GM19099 (cell line): ENCODE measurements around the gene AQP12A.

Experiments
- POLR2A ChIP-seq: IDR thresholded peaks from 3 replicates; pipeline ENCODE4 v1.6.1; 2011; ENCODE audit warnings: low read depth; ENCODE audit not compliant: insufficient read length; ENCODE audit errors: extremely low read depth

Gene AQP12A

DNA sequence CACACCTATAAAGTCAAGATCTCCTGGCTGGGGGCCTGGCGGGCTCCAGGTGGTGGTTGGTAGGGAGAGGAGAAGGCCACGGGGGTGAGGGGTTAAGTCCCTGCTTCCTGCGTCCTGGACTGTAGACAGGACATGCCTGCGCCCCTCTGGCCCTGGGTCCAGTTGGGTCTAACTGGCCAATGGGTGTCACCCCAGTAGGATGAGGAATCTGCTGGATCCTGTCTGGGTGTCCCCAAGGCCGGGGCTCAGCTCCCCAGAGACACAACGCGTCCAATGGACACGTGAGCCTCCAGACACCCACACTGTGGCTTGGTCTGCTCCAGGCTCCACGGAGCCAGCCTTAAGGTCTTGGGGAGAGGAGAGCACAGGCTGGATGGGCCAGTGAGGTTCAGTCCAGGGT, 19.6 kb downstream of the AQP12A start:
- TF ChIP-seq POLR2A = no peak

DNA sequence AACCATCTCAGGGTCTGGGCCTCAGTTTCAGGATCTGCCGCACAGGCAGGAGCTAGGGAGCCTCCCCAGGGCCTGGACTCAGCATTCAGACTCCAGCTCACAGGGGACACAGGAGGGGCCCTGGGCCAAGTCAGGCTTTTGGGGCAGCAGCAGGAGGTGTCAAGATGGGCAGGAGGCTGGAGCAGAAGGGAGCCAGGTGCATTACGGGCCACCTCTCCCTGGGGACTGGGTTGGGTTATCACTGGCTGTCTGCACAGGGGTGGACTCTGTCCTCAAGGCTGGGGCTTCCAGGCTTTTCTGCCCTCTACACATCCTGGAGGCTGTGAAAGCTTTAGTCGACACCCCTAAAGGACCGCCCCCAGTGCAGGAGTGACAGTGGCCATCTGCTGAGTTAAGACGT, 20.0 kb downstream of the AQP12A start:
- TF ChIP-seq POLR2A = no peak

DNA sequence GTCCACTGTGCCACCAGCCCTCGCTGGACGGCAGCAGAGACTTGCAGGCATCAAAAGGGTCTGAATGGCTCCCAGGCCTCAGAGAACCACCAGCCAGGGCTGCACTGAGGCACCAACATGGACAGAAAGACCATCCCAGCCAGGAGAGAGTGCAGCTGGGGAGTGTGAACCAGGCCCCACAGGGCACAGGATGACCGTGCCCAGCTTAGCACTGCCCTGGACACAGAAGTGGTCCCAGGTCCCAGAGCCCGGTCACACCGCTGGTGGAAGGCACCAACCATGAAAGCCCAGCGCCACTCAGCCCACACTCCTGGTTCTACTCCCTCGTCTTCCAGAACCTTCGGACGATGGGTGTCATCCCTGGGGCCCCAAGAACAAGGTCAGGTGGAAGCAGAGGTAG, 20.5 kb downstream of the AQP12A start:
- TF ChIP-seq POLR2A = no peak

DNA sequence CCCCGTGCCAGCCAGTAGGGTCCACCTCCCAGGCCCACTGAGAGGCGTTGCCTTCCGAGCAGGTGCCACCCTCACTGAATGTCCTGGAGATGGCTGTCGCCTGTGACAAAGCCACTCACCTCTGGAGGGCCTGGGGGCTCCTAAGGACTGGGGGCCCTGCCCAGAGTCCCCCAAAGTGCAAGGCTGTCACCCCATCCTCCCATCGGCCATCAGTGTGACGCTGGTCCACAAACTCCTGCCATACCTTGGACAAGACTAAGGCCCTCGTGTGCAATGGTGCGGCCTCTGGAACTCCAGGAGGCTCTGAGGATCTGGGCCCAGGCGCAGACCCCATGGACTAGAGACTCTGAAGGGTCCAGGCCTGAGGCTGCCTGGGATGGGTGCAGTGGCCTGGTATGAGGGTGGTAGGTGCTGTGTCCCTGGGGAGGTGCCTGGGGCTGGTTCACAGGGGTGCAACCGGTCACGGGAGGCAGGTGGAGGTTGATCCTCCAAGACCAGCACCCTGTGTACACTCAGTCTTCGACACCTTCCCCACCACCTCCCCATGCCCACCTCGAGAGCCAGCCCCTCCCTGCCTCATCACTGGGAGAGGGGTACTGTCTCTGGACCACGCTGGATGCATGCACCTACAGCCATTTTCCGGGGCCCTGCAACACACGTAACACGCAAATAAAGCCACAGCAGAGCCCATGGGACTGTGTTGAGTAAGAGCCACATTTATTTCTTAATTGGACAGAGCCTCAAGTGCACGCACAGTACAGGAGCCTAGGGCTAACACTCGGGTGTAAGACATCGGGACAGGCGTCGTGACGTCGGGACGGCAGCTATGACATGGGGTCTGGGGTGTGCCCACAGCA, 21.6 kb downstream of the AQP12A start:
- no peak for TF ChIP-seq POLR2A

DNA sequence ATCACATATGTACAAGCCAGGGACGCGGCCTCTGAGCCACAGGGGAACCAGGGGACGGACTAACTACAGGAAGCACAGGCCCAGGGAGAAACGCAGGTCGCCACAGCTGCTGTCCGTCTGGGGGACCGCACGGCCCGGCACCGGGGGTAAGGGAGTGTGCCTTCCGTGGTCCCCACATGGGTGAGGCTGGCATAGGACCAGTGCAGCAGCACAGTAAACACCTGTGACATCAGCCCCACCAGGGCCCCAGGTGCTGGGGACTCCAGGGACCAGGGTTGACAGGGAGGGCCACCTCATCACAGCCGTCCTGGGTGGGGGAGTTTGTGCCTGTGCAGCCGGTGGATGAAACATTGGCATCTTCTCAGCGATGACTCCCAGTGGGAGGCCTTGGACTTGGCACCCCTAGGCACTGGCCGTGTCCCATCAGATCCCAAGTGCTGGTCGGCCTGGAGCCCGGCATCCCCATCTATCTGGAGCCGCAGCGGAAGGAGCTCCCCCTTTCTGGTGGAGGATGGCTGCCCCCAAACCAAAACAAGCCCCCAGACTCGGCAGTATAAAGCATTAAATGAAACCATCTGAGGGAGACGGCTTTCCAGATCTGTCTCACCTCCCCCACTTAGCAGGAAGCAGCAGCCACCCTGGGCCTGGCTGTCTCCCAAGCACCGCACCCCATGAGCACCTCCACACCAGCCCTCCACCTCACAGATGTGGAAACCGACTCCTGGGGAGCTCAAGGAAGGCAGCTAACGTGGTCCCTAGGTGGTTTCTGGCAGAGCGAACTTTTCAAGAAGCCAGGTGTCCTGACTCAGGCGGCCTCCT, 22.5 kb downstream of the AQP12A start:
- no peak for TF ChIP-seq POLR2A

DNA sequence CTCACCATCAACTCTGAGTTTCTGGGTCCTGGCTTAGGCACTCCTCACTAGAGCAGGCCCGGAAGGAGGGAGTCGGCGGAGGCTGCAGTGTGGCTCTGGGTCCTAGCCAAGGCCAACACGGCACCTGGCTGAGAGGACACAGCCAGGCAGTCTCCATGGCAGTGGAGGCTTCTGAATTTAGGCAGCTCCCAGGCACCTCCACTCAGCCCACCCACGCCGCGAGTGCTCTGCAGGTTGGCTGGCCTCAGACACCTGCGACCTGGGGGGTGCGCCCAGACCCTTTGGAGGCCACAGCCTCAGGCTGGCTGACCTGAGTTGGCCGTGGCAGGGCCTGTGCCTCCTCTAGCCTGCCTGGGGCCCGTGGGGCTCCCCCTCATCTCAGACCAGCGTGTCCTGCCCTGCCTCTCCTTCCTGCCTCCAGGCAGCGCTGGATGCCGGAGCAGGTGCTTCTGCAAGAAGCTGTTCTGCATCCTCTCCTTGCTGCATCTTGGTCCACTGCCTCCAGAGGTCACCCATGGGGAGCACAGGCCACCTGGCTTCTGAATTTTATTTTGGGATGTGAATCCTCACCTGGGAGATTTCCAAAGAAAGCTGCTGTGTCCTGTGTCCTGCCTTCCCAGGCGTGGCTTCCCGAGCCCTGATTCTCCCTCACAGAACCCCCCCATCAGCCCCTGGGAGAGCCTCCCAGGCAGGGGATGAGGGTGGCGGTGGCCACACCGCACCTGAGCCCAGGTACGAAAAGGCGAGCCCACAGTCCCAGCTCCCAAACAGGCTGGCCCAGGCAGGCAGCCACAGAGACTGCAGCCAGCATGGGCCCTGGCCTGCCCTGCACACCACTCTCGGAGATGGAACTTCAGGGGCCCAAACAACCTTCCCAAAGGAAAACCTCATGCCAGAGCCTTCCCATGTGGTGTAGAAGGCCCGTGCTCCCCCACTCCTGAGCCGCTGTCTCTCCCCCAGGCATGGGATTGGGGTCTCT, 23.4 kb downstream of the AQP12A start:
- TF ChIP-seq POLR2A = no peak

DNA sequence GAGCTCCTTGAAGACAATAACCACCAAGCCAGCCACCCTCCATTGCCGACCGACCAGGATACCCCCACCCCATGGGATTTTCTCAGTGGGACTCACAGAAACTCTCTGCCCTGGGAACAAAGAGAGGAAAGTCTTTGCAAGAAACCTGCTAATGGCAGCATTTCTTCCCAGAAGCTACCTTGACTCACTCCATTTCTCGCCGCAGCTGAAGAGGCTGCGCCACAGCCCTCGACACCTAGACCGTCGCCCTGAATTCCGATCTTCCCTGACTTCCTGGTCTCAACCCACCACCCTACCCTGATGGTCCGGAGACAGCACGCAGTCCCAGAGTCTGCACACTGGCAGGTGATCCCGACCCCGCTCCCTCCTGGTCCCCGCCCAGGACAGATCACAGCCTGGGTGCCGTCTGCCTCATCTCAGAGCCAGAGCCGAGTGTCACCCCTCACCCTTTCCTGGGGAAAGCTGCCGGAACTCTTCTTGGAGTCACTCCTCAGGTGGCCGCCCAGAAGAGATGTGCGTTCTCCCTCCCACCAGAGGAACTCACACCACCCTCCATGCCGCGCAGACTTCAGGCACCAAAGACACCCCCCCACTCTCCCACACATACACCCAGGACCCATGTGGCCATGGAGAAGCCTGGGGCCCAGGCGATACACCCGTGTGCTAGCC, 24.6 kb downstream of the AQP12A start:
- TF ChIP-seq POLR2A = no peak

DNA sequence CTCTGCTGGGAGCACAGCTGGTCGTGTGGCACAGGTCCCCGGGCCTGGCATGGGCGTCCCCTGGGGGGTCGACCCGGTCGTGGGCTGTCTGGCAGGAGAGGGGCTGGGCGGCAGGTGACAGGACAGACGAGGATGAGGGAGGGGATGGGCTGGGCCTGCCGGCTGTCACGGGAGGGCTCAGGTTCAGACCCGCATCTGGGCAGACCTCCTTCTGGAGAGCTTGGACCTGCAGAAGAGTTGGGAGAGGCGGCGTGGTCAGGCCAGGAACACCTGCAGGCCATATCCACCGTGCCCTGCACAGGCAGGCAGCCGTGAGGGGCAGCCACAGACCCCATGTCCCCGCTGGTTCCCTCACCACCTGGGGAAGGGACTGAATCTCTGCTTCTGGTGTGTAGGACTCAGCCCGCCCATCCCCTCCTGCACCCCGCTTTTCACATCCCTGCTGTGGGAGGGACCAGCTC, 25.5 kb downstream of the AQP12A start:
- no peak for TF ChIP-seq POLR2A

DNA sequence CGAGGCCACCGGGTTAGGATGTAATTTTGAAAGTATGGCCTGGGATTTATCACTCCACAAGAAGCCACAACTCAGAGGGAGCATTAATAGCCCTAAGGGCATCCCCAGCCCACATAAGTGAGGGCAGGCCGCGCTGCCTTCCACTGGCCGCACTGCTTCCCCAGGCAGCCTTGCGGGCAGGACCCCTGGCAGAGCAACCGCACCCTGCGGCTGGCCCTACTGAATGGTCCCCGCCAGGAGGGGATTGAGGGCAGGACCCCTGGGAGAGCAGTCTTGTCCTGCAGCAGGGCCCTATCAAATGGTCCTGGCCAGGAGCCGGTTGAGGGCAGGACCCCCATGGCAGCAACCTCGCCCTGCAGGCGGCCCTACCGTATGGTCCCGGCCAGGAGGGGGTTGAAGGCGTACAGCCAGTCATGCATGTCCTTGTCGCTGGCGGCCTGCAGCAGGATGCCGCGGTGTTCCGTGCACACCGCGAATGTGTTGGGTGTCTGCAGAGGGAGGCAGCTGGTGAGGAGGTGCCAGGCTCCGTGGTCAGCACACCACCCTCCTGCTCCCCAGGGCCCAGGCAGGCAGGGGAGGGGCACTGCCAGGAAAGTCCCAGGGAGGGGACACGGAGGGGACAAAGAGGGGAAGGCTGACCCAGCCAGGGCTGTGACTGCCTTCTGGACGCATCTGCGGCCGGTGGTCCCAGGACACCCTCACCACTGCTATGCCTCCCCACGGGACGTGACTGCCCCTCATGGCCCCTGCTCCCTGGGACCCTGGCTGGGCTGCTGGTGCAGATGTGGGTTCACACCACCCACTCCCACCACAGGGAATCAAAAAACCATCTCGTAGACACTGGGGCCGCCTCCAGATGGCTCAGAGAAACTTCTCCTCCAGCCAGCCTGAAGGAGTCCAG, 26.3 kb downstream of the AQP12A start:
- no peak for TF ChIP-seq POLR2A

DNA sequence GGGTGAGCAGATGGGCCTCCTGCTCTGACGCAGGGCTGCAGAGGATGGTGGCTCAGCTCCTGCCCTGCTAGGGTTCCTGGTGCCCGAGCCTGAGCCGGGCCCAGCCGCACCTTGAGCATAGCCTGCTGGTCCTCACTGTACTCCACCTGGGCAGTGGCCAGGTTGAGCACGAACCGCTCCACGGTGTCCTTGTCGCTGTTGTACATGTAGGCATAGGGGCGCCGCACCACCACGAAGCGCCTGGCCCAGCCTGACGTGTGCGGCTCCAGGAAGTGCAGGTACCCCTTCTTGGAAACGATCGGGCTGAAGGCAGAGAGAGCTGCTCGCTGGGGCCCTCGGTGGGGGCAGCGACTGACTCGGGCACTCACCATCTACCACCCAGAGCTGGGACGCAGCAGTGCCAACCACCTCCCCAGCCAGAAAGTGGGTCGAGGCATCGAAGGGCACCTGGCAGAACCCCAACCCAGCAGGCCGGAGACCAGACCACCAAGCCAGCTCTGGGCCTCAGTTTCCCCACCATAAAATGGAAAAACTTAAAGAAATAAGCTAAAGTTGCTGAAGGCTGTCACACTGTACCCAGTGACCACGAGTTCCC, 27.3 kb downstream of the AQP12A start:
- no peak for TF ChIP-seq POLR2A

DNA sequence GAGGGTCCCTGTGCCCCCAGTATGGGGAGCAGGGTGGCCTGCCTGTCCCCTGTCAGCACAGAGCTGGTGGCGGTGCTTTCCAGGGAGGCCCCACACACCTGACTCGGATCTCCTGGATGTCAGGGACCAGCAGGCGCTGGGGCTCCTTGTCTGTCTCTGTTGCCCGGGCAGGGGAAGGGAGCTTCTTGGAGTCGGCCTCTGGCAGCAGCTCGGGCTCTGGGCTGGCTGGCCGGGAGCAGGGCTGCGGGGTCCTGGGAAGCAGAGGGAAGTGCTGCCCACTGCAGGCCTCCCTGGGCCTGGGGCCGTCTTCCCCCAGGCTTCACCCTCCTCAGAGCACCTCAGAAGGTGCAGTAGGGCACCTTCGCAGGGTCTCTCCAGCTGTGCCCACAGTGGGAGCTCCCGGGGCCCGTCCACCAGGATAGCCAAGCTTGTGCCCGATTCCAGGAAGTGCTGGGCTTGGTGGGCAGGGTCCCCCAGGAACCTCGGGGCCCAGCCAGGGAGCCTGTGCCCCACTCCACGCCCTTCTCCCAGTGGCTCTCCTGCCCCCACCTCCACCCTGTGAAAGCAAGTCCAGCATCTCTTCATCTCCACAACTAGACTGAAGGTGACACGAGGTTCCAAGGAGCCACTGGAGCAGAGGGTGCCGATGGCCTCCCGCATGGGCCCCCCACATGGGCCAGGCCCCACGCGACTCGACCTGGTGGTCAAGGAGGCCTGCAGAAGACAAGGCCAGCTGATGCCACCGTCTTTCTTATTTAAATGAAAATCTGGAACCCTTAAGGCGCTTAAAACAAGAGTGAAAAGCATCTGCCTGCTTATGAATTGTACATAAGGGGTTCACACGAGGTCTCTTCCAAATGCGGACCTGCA, 28.2 kb downstream of the AQP12A start:
- TF ChIP-seq POLR2A = no peak

DNA sequence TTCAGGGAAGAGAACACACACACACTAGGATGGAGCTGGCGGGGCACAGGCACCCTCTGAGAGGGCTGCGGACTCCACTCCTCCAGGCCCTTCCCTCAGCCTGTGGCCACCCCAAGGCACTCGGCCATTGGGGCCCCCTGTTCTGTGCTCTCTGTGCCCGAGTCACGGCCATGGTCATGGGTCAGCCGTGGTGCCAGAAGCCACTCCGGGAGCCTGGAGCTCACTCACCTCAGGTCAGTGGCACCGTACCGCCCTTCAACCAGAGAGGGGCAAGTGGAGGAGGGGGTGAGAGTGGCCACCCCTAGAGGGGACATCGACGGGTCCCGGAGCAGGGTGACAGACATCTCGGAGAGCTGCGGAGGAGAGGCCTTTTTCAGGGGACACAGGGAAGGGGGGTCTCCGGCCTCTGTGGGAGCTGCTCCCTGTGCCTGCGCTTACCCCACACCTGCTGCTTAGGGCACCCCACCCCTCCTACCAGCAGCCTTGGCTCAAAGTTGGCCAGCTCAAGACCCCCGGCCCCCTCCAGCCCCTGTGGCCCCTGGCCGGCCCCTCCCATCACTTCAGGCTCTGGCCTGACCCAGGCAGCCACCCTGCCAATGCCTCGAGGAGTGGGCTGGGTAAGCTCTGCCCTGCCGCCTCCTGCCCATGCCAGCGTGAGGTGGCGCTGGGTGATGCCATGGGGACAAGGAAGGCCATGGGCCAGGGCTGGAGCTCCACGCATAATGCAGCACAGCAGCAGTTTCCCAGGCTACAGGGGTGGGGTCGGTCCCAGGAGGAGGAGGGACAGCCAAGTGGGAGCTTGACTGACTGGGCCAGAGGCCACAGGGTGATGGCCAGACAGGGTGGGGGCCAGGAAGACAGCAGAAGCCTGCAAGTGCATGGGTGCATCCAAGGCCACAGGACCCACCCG, 29.3 kb downstream of the AQP12A start:
- no peak for TF ChIP-seq POLR2A
